Small intestine (tissue), 16 donors: Measurements from ENCODE around the gene GTF2IRD1. TPM values are rescaled to one million over a fixed set of nuclear protein-coding genes. Genes with fewer than 3 reads are reported as not detected.

Experiments
- DNase-seq, 2 donors: peaks; one replicate each; pipeline versions ENCODE4 v3.0.0 to v3.0.0-alpha.2; 2013
- FAIRE-seq: peaks from 2 replicates; lab custom pipeline; 2012; peaks lifted over from hg19 to GRCh38; lab: Jason Lieb, UNC
- H3K27ac ChIP-seq, 3 donors: one replicate each; pipeline ENCODE4 v1.5.1; 2013; ENCODE audit warnings: low read length in 2 of 3, mild to moderate bottlenecking in 2 of 3, control low read depth in 1 of 3, inconsistent platforms in 1 of 3, low read depth in 1 of 3, moderate library complexity in 1 of 3
- H3K27me3 ChIP-seq, 3 donors: one replicate each; pipeline ENCODE4 v1.6.1; 2013; ENCODE audit warnings: low read length in 3 of 3, inconsistent platforms in 1 of 3; ENCODE audit not compliant: control insufficient read depth in 3 of 3, insufficient read depth in 3 of 3
- H3K36me3 ChIP-seq, 3 donors: one replicate each; pipeline ENCODE4 v1.6.1; 2013; ENCODE audit warnings: low read length in 3 of 3, inconsistent platforms in 1 of 3, low read depth in 1 of 3, mild to moderate bottlenecking in 1 of 3, moderate library complexity in 1 of 3; ENCODE audit not compliant: control insufficient read depth in 3 of 3, insufficient read depth in 2 of 3
- H3K4me1 ChIP-seq, 3 donors: one replicate each; pipeline ENCODE4 v1.6.1; 2013; ENCODE audit warnings: low read length in 2 of 3, inconsistent platforms in 1 of 3, low read depth in 1 of 3, mild to moderate bottlenecking in 1 of 3, moderate library complexity in 1 of 3; ENCODE audit not compliant: control insufficient read depth in 3 of 3, insufficient read depth in 2 of 3
- H3K4me3 ChIP-seq, 3 donors: one replicate each; pipeline ENCODE4 v1.5.1; 2013; ENCODE audit warnings: low read length in 3 of 3, control low read depth in 1 of 3, inconsistent platforms in 1 of 3, low read depth in 1 of 3, mild to moderate bottlenecking in 1 of 3, moderate library complexity in 1 of 3
- H3K9me3 ChIP-seq, 2 donors: one replicate each; pipeline ENCODE4 v1.6.1; 2013; ENCODE audit warnings: low read depth in 1 of 2, low read length in 1 of 2; ENCODE audit not compliant: control insufficient read depth in 2 of 2, insufficient read depth in 1 of 2
- WGBS, 3 donors: extraction: QIAGEN DNeasy Blood & Tissue Kit; methylation state at CpG; one replicate each; pipeline ENCODE4 v1.1.7; 2013; 5-methylcytosine and 5-hydroxymethylcytosine counted together
- long read RNA-seq, 10 donors: transcript quantifications; one replicate each; lab custom pipeline, GENCODE V29; 2026
- polyA plus RNA-seq, 4 donors: library from polyadenylated mRNA; stranded (reverse) in 3 of 4; unstranded in 1 of 4; fragments of 200-250 nt in 3 of 4; fragments of 120-200 nt in 1 of 4; gene quantifications; one replicate each; pipeline versions ENCODE4 v1.2.1 to v1.2.3, GENCODE V29; 2013
- donor health status: healthy with polysubstance abuse.
- donor health status: control.
- donor health status: control.
- donor health status: Bipolar disorder and iron deficiency.
- donor health status: healthy.

The GTF2IRD1 gene
- 10 to 100 TPM in 2 of 4 donors, 1 to 10 TPM in 2; 1.6 to 55.2 (median 10.1) TPM for polyA plus RNA-seq
- long read RNA-seq, donor 1, partial matches to known transcripts: 8 of 13 reads
- long read RNA-seq, donor 1, other reads (novel, unspliced or antisense): 0 of 13 reads
- long read RNA-seq, donor 2, partial matches to known transcripts: 0 of 1 reads
- long read RNA-seq, donor 2, other reads (novel, unspliced or antisense): 0 of 1 reads
- long read RNA-seq, donor 3, partial matches to known transcripts: 5 of 6 reads
- long read RNA-seq, donor 3, other reads (novel, unspliced or antisense): 0 of 6 reads
- long read RNA-seq, donor 4: 0 reads
- long read RNA-seq, donor 5, partial matches to known transcripts: 0 of 2 reads
- long read RNA-seq, donor 5, other reads (novel, unspliced or antisense): 0 of 2 reads
- long read RNA-seq, donor 6, partial matches to known transcripts: 0 of 3 reads
- long read RNA-seq, donor 6, other reads (novel, unspliced or antisense): 0 of 3 reads
- long read RNA-seq, donor 7, partial matches to known transcripts: 0 of 3 reads
- long read RNA-seq, donor 7, other reads (novel, unspliced or antisense): 0 of 3 reads
- long read RNA-seq, donor 8, partial matches to known transcripts: 0 of 2 reads
- long read RNA-seq, donor 8, other reads (novel, unspliced or antisense): 0 of 2 reads
- long read RNA-seq, donor 9, partial matches to known transcripts: 0 of 1 reads
- long read RNA-seq, donor 9, other reads (novel, unspliced or antisense): 0 of 1 reads
- long read RNA-seq, donor 10, partial matches to known transcripts: 0 of 2 reads
- long read RNA-seq, donor 10, other reads (novel, unspliced or antisense): 0 of 2 reads

- DNase-seq (peak; percentile 58 to 87), FAIRE-seq (no peak)
- Histone ChIP-seq H3K36me3 (peaks cover 0 to 24% (median 0%) of the 10 kb centered on the region in 3 donors), H3K9me3 (peaks cover 0 to 4% of the 10 kb centered on the region in 2 donors), H3K4me1 (peaks cover 0 to 39% (median 1%) of the 10 kb centered on the region in 3 donors), H3K27me3 (no peaks in the 10 kb centered on the region), H3K4me3 (peak within 1 kb of the TSS; percentile 56 to 85 (median 68)), H3K27ac (peak within 1 kb of the TSS; percentile 56 to 93 (median 82))
- 0 to 3% (median 1%) methylated on average over 21 to 62 of the region's 62 CpGs for WGBS, 3 donors
These were observed at the start of gene GTF2IRD1 for GRCh38 chr7:74453322-74454011. Gene GTF2IRD1 (plus strand): TSS chr7:74453906. CDS start chr7:74508081, 54,175 bp downstream.

GRCh38 chr7:74404388-74404700, 49.4 kb upstream of the GTF2IRD1 start:
- 91 to 93% (median 92%) methylated on average over 8 of the region's 8 CpGs for WGBS, 3 donors
- Histone ChIP-seq H3K4me3 (no peak overlapping the region), H3K4me1 (no peaks in the 10 kb centered on the region), H3K27me3 (no peaks in the 10 kb centered on the region), H3K36me3 (peaks cover 5 to 46% (median 6%) of the 10 kb centered on the region in 3 donors), H3K9me3 (no peaks in the 10 kb centered on the region), H3K27ac (no peak overlapping the region)
- DNase-seq: no peak
- FAIRE-seq: no peak

- DNase-seq: no peak
- H3K4me3 ChIP-seq: no peak overlapping the region
- no peaks in the 10 kb centered on the region for H3K27me3 ChIP-seq
- H3K36me3 ChIP-seq: peaks cover 5 to 46% (median 6%) of the 10 kb centered on the region in 3 donors
- no peak for FAIRE-seq
- 77 to 81% (median 79%) methylated on average over 15 of the region's 15 CpGs for WGBS, 3 donors
- no peaks in the 10 kb centered on the region for H3K4me1 ChIP-seq
- no peaks in the 10 kb centered on the region for H3K9me3 ChIP-seq
- no peak overlapping the region for H3K27ac ChIP-seq
These were observed 49.0 kb upstream of the GTF2IRD1 start for GRCh38 chr7:74404741-74405140.

- Histone ChIP-seq H3K4me1 (no peaks in the 10 kb centered on the region), H3K36me3 (peaks cover 5 to 41% (median 6%) of the 10 kb centered on the region in 3 donors), H3K27me3 (no peaks in the 10 kb centered on the region), H3K27ac (no peak overlapping the region), H3K4me3 (no peak overlapping the region), H3K9me3 (no peaks in the 10 kb centered on the region)
- WGBS, 3 donors: 78 to 90% (median 89%) methylated on average over 31 of the region's 31 CpGs
- no peak for FAIRE-seq
- no peak for DNase-seq
These were observed 48.4 kb upstream of the GTF2IRD1 start for GRCh38 chr7:74405191-74405898.

- WGBS, 3 donors: 87 to 92% (median 91%) methylated on average over 19 to 20 of the region's 20 CpGs
- H3K27ac ChIP-seq: no peak overlapping the region
- H3K4me1 ChIP-seq: no peaks in the 10 kb centered on the region
- DNase-seq (no peak), FAIRE-seq (no peak)
- peaks cover 5 to 35% (median 6%) of the 10 kb centered on the region in 3 donors for H3K36me3 ChIP-seq
- H3K4me3 ChIP-seq: no peak overlapping the region
- no peaks in the 10 kb centered on the region for H3K9me3 ChIP-seq
- no peaks in the 10 kb centered on the region for H3K27me3 ChIP-seq
These were observed 47.7 kb upstream of the GTF2IRD1 start for GRCh38 chr7:74405899-74406512.

GRCh38 chr7:74407958-74408357, 45.7 kb upstream of the GTF2IRD1 start:
- Histone ChIP-seq H3K36me3 (peaks cover 4 to 25% (median 5%) of the 10 kb centered on the region in 3 donors), H3K27me3 (no peaks in the 10 kb centered on the region), H3K27ac (no peak overlapping the region), H3K4me1 (no peaks in the 10 kb centered on the region), H3K9me3 (no peaks in the 10 kb centered on the region), H3K4me3 (no peak overlapping the region)
- WGBS, 3 donors: 54 to 74% (median 69%) methylated on average over 4 of the region's 4 CpGs
- FAIRE-seq (no peak), DNase-seq (no peak)

GRCh38 chr7:74409571-74409970, 44.1 kb upstream of the GTF2IRD1 start:
- FAIRE-seq (no peak), DNase-seq (no peak)
- Histone ChIP-seq H3K9me3 (no peaks in the 10 kb centered on the region), H3K27ac (no peak overlapping the region), H3K4me3 (no peak overlapping the region), H3K36me3 (peaks cover 0 to 12% (median 4%) of the 10 kb centered on the region in 3 donors), H3K27me3 (no peaks in the 10 kb centered on the region), H3K4me1 (no peaks in the 10 kb centered on the region)
- 49 to 71% (median 62%) methylated on average over 7 of the region's 7 CpGs for WGBS, 3 donors
